IMR-90 (cell line): ENCODE measurements around the gene CC2D2A. TPM values are rescaled to one million over a fixed set of nuclear protein-coding genes. Genes with fewer than 3 reads are reported as not detected.

ENCODE experiments used
- ATAC-seq: fragments of 200-7000 bp; cut with Tn5 transposase; 2 replicates; pipeline ENCODE4 v1.9.1; 2020; ENCODE audit warnings: low read depth, mild to moderate bottlenecking, moderate library complexity
- BruUV-seq: library from RNA; stranded (reverse); fragments of 400-500 nt; replicated peaks from 2 replicates; lab custom pipeline; 2021; lab: Mats Ljungman, UMichigan
- CTCF ChIA-PET: fragments of 300-600 bp; formaldehyde crosslinking; extraction: SDS; loops from one replicate; lab custom pipeline; 2021; ENCODE audit warnings: antibody characterized with exemption; lab: Yijun Ruan, JAX
- POLR2A ChIA-PET: fragments of 300-600 bp; sonication (Branson Sonifier 250); formaldehyde crosslinking; loops from one replicate; lab custom pipeline; 2022; ENCODE audit warnings: antibody characterized with exemption; ENCODE audit not compliant: unreplicated experiment; lab: Charles Lee
- DNase-seq: peaks from one replicate; pipeline ENCODE4 v3.0.0; 2013
- H2AFZ ChIP-seq: replicated peaks from 2 replicates; pipeline ENCODE3; 2013; ENCODE audit warnings: low read length, mild to moderate bottlenecking; ENCODE audit not compliant: poor library complexity
- H2AK5ac ChIP-seq: 2 replicates; pipeline ENCODE4 v1.6.1; 2013; ENCODE audit warnings: low read depth, low read length, inconsistent platforms
- H2AK9ac ChIP-seq: replicated peaks from 2 replicates; pipeline ENCODE3; 2013; ENCODE audit warnings: mild to moderate bottlenecking, low read depth, low read length, moderate library complexity; ENCODE audit not compliant: poor library complexity
- H2BK120ac ChIP-seq: 2 replicates; pipeline ENCODE4 v1.6.1; 2013; ENCODE audit warnings: low read depth, low read length, inconsistent platforms
- H2BK15ac ChIP-seq: 3 replicates; pipeline ENCODE4 v1.6.1; 2013; ENCODE audit warnings: low read depth, low read length, inconsistent platforms
- H2BK20ac ChIP-seq: 2 replicates; pipeline ENCODE4 v1.6.1; 2013; ENCODE audit warnings: low read depth, mild to moderate bottlenecking, inconsistent platforms, low read length, moderate library complexity
- H2BK5ac ChIP-seq: 2 replicates; pipeline ENCODE4 v1.6.1; 2013; ENCODE audit warnings: mild to moderate bottlenecking, low read depth, low read length, inconsistent platforms; ENCODE audit not compliant: poor library complexity, severe bottlenecking
- H3K14ac ChIP-seq: replicated peaks from 2 replicates; pipeline ENCODE4 v1.6.1; 2013; ENCODE audit warnings: low read depth, low read length, inconsistent platforms
- H3K18ac ChIP-seq: 2 replicates; pipeline ENCODE4 v1.6.1; 2013; ENCODE audit warnings: low read depth, low read length, control low read depth
- H3K23ac ChIP-seq: 2 replicates; pipeline ENCODE4 v1.6.1; 2013; ENCODE audit warnings: low read depth, low read length, inconsistent platforms
- H3K27ac ChIP-seq: 2 replicates; pipeline ENCODE4 v1.5.1; 2013; ENCODE audit warnings: mild to moderate bottlenecking, control low read depth, low read length; ENCODE audit not compliant: insufficient read depth
- H3K27me3 ChIP-seq: 2 replicates; pipeline ENCODE4 v1.6.1; 2013; ENCODE audit warnings: low read length; ENCODE audit not compliant: control insufficient read depth, insufficient read depth
- H3K36me3 ChIP-seq: 2 replicates; pipeline ENCODE4 v1.6.1; 2013; ENCODE audit warnings: low read length, mixed read lengths; ENCODE audit not compliant: control insufficient read depth, insufficient read depth
- H3K4ac ChIP-seq: 2 replicates; pipeline ENCODE4 v1.6.1; 2013; ENCODE audit warnings: low read depth, low read length, inconsistent platforms
- H3K4me1 ChIP-seq: 2 replicates; pipeline ENCODE4 v1.6.1; 2013; ENCODE audit warnings: low read length, mixed read lengths; ENCODE audit not compliant: control insufficient read depth, insufficient read depth
- H3K4me2 ChIP-seq: 2 replicates; pipeline ENCODE4 v1.6.1; 2013; ENCODE audit warnings: low read depth, mild to moderate bottlenecking, control low read depth, low read length, moderate library complexity
- H3K4me3 ChIP-seq: 2 replicates; pipeline ENCODE4 v1.5.1; 2013; ENCODE audit warnings: low read depth, mild to moderate bottlenecking, control low read depth, low read length, moderate library complexity; ENCODE audit not compliant: insufficient read depth
- H3K56ac ChIP-seq: 2 replicates; pipeline ENCODE4 v1.6.1; 2013; ENCODE audit warnings: low read length, inconsistent platforms; ENCODE audit not compliant: insufficient read depth; ENCODE audit errors: extremely low read depth
- H3K79me1 ChIP-seq, 2 experiments: 2 replicates each; pipeline ENCODE4 v1.6.1; 2013; ENCODE audit warnings: low read length in 2 of 2, inconsistent platforms in 1 of 2, low read depth in 1 of 2
- H3K9ac ChIP-seq: 2 replicates; pipeline ENCODE4 v1.6.1; 2013; ENCODE audit warnings: low read depth, low read length, control low read depth
- H3K9me1 ChIP-seq: 2 replicates; pipeline ENCODE4 v1.6.1; 2013; ENCODE audit warnings: low read length, inconsistent platforms; ENCODE audit not compliant: insufficient read depth
- H3K9me3 ChIP-seq: 2 replicates; pipeline ENCODE4 v1.6.1; 2013; ENCODE audit warnings: low read length; ENCODE audit not compliant: control insufficient read depth, insufficient read depth
- H4K20me1 ChIP-seq: 2 replicates; pipeline ENCODE4 v1.6.1; 2013; ENCODE audit warnings: low read length, inconsistent platforms; ENCODE audit not compliant: insufficient read depth
- H4K5ac ChIP-seq: 2 replicates; pipeline ENCODE4 v1.6.1; 2013; ENCODE audit warnings: mild to moderate bottlenecking, low read depth, low read length, control low read depth
- H4K8ac ChIP-seq, 2 experiments: 2 replicates each; pipeline ENCODE4 v1.6.1; 2013; ENCODE audit warnings: low read depth in 2 of 2, low read length in 2 of 2, control low read depth in 1 of 2, inconsistent platforms in 1 of 2
- H4K91ac ChIP-seq: 2 replicates; pipeline ENCODE4 v1.6.1; 2013; ENCODE audit warnings: low read depth, low read length, inconsistent platforms; ENCODE audit not compliant: insufficient read depth
- CEBPB ChIP-seq: IDR thresholded peaks from 2 replicates; pipeline ENCODE4 v1.6.1; 2012; ENCODE audit warnings: low read depth, low read length, improper control_type of control experiment
- MAZ ChIP-seq: IDR thresholded peaks from 2 replicates; pipeline ENCODE4 v1.6.1; 2012; ENCODE audit warnings: low read depth, mild to moderate bottlenecking, low read length, improper control_type of control experiment, moderate library complexity, borderline replicate concordance
- MXI1 ChIP-seq: IDR thresholded peaks from 2 replicates; pipeline ENCODE4 v1.6.1; 2012; ENCODE audit warnings: low read depth, mild to moderate bottlenecking, low read length, moderate library complexity, borderline replicate concordance
- NFE2L2 ChIP-seq: fragments of 150-350 bp; IDR thresholded peaks from 2 replicates; pipeline ENCODE4 v1.6.1; 2016; ENCODE audit warnings: low read depth, mild to moderate bottlenecking, low read length
- POLR2A ChIP-seq: IDR thresholded peaks from 2 replicates; pipeline ENCODE4 v1.6.1; 2012; ENCODE audit warnings: mild to moderate bottlenecking, low read depth, low read length
- RAD21 ChIP-seq: IDR thresholded peaks from 2 replicates; pipeline ENCODE4 v1.6.1; 2012; ENCODE audit warnings: low read length, improper control_type of control experiment
- RFX5 ChIP-seq: IDR thresholded peaks from 2 replicates; pipeline ENCODE4 v1.8.0; 2012; ENCODE audit warnings: low read depth, mild to moderate bottlenecking, low read length, moderate library complexity
- WGBS, 2 experiments: methylation state at CpG; one replicate each; pipeline versions ENCODE4 v1.1.5 to v1.1.7; 2013; ENCODE audit warnings: missing lambda C conversion rate in 2 of 2; ENCODE audit not compliant: insufficient read length in 1 of 2; ENCODE audit errors: extremely low coverage in 2 of 2; 5-methylcytosine and 5-hydroxymethylcytosine counted together
- dilution Hi-C: fragments of 300-500 bp; cut with HindIII; formaldehyde crosslinking; loops from one replicate; pipeline ENCODE4 v1.14.3; 2018; ENCODE audit warnings: low sequenced_read_pairs; ENCODE audit not compliant: unreplicated experiment
- in situ Hi-C: fragments of 300-500 bp; cut with MboI; formaldehyde crosslinking; loops from 3 replicates; pipeline ENCODE4 v1.14.3; 2019; ENCODE audit warnings: low sequenced_read_pairs, inconsistent platforms, mixed read lengths
- intact Hi-C: fragments of 100-400 bp; cut with micrococcal nuclease; formaldehyde crosslinking; loops from 2 replicates; pipeline ENCODE4 v1.10.0; 2022
- polyA plus RNA-seq, 3 experiments: library from polyadenylated mRNA; depleted of rRNA; stranded (reverse); fragments of >200 nt; gene quantifications; 2 replicates each; pipeline ENCODE4 v1.2.3, GENCODE V29; 2012; ENCODE audit warnings: low replicate concordance in 1 of 3
- total RNA-seq: library from RNA; depleted of rRNA; stranded (reverse); fragments of >200 nt; gene quantifications from 2 replicates; pipeline ENCODE4 v1.2.3, GENCODE V29; 2012
- TF ChIP-seq, protein P1 (sequence below): fragments of 150-350 bp; IDR thresholded peaks from 2 replicates; pipeline ENCODE4 v1.6.1; 2016; ENCODE audit warnings: low read depth, mild to moderate bottlenecking, low read length, moderate library complexity, borderline replicate concordance

The CC2D2A gene
- total and polyA plus RNA-seq, 2 of the 4 experiments (the other 2 are of a cell fraction): 20.8 to 26.3 TPM

- Histone ChIP-seq H3K79me1 (no peaks in the 10 kb centered on the region), H3K27ac (no peak overlapping the region), H2BK5ac (no peak overlapping the region), H3K14ac (no peak overlapping the region), H3K18ac (no peak overlapping the region), H3K4me1 (no peaks in the 10 kb centered on the region; the same call in 1 of the 2 replicates), H4K20me1 (no peaks in the 10 kb centered on the region), H4K8ac (no peak overlapping the region), H3K4me2 (no peak overlapping the region), H3K9ac (no peak overlapping the region), H3K4ac (no peak overlapping the region), H2BK120ac (no peak overlapping the region), H3K4me3 (no peak overlapping the region), H3K9me3 (no peaks in the 10 kb centered on the region), H2AK9ac (no peak overlapping the region), H2BK20ac (no peak overlapping the region), H4K5ac (no peak overlapping the region), H4K91ac (no peak overlapping the region), H2AK5ac (no peak overlapping the region), H2BK15ac (no peak overlapping the region), H3K27me3 (no peaks in the 10 kb centered on the region), H3K23ac (no peak overlapping the region), H2AFZ (no peak overlapping the region), H3K56ac (no peak overlapping the region), H3K36me3 (peaks cover 18% of the 10 kb centered on the region), H3K9me1 (no peaks in the 10 kb centered on the region; the same call in 1 of the 2 replicates)
- dilution Hi-C loops: no loop called here
- in situ Hi-C loops: no loop called here
- ChIA-PET POLR2A (no interaction called here), CTCF (no interaction called here)
- TF ChIP-seq CEBPB (no peak), MAZ (no peak), MXI1 (no peak), NFE2L2 (no peak), POLR2A (no peak), RFX5 (no peak), RAD21 (no peak)
- TF ChIP-seq, protein P1, sequence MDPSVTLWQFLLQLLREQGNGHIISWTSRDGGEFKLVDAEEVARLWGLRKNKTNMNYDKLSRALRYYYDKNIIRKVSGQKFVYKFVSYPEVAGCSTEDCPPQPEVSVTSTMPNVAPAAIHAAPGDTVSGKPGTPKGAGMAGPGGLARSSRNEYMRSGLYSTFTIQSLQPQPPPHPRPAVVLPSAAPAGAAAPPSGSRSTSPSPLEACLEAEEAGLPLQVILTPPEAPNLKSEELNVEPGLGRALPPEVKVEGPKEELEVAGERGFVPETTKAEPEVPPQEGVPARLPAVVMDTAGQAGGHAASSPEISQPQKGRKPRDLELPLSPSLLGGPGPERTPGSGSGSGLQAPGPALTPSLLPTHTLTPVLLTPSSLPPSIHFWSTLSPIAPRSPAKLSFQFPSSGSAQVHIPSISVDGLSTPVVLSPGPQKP: no peak
- intact Hi-C loops: no loop called here
- no peak for DNase-seq
- no peak for ATAC-seq
- BruUV-seq: no TSS peak
- WGBS, 2 experiments: 100% methylated on average over 2 of the region's 4 CpGs; no CpG with 5 or more reads in 1 of the 2 experiments
Observed at GRCh38 chr4:15507679-15508078, 38.0 kb downstream of the CC2D2A start.
